ENCODE measurements around the gene FNDC3B.

GRCh38 chr3:172272698-172273097, 233.3 kb downstream of the FNDC3B start:
- TF ChIP-seq, protein P1, sequence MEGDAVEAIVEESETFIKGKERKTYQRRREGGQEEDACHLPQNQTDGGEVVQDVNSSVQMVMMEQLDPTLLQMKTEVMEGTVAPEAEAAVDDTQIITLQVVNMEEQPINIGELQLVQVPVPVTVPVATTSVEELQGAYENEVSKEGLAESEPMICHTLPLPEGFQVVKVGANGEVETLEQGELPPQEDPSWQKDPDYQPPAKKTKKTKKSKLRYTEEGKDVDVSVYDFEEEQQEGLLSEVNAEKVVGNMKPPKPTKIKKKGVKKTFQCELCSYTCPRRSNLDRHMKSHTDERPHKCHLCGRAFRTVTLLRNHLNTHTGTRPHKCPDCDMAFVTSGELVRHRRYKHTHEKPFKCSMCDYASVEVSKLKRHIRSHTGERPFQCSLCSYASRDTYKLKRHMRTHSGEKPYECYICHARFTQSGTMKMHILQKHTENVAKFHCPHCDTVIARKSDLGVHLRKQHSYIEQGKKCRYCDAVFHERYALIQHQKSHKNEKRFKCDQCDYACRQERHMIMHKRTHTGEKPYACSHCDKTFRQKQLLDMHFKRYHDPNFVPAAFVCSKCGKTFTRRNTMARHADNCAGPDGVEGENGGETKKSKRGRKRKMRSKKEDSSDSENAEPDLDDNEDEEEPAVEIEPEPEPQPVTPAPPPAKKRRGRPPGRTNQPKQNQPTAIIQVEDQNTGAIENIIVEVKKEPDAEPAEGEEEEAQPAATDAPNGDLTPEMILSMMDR (IDR thresholded peaks at IDR 0.05) = no peak
- no peak for TF ChIP-seq ZFX (IDR thresholded peaks at IDR 0.05; ENCODE audit: borderline replicate concordance)
